CD14-positive monocyte (primary cell): ENCODE data around the gene LRRK1. TPM values are rescaled to one million over a fixed set of nuclear protein-coding genes. Genes with fewer than 3 reads are reported as not detected.
A peak's percentile ranks its signal among the peaks of the same experiment; 100 is the strongest.

Source experiments
- DNase-seq, 3 donors: peaks; one replicate each; pipeline ENCODE4 v3.0.0-alpha.2; 2011 to 2022
- H2AFZ ChIP-seq: 2 replicates; pipeline ENCODE4 v1.6.0; 2012; ENCODE audit warnings: mild to moderate bottlenecking, low read depth, low read length, inconsistent platforms; ENCODE audit not compliant: insufficient read depth, poor library complexity, severe bottlenecking
- H3K27ac ChIP-seq, 2 donors: 1 replicate in 1 of 2; 2 replicates in 1 of 2; pipeline ENCODE4 v1.5.1; 2012 to 2013; ENCODE audit warnings: low read length in 2 of 2, control low read depth in 1 of 2, inconsistent platforms in 1 of 2, low read depth in 1 of 2, mild to moderate bottlenecking in 1 of 2
- H3K27me3 ChIP-seq, 2 donors: one replicate each; pipeline versions ENCODE4 v1.6.0 to v1.6.1; 2011 to 2013; ENCODE audit warnings: low read length in 2 of 2; ENCODE audit not compliant: control insufficient read depth in 2 of 2, insufficient read depth in 2 of 2
- H3K36me3 ChIP-seq, 2 donors: replicated peaks in 1 of 2; 1 replicate in 1 of 2; 2 replicates in 1 of 2; pipeline versions ENCODE4 v1.5.1 to v1.6.1; 2012 to 2013; ENCODE audit warnings: low read length in 2 of 2, control low read depth in 1 of 2, inconsistent platforms in 1 of 2, mild to moderate bottlenecking in 1 of 2; ENCODE audit not compliant: insufficient read depth in 2 of 2, control insufficient read depth in 1 of 2
- H3K4me1 ChIP-seq, 2 donors: 1 replicate in 1 of 2; 2 replicates in 1 of 2; pipeline versions ENCODE4 v1.5.1 to v1.6.1; 2012 to 2013; ENCODE audit warnings: low read length in 2 of 2, control low read depth in 1 of 2, inconsistent platforms in 1 of 2, mild to moderate bottlenecking in 1 of 2, moderate library complexity in 1 of 2; ENCODE audit not compliant: insufficient read depth in 2 of 2, control insufficient read depth in 1 of 2
- H3K4me2 ChIP-seq: replicated peaks from 2 replicates; pipeline ENCODE3; 2012; ENCODE audit warnings: low read length, moderate library complexity, mild to moderate bottlenecking; ENCODE audit not compliant: poor library complexity, severe bottlenecking; ENCODE audit errors: extremely low read depth
- H3K4me3 ChIP-seq, 3 experiments: fragments of 200-600 bp in 1 of 3; sonication (generic) in 1 of 3; replicated peaks in 1 of 3; 1 replicate in 2 of 3; 2 replicates in 1 of 3; pipeline ENCODE4 v1.5.1; 2011 to 2013; ENCODE audit warnings: low read length in 3 of 3, mild to moderate bottlenecking in 3 of 3, control low read depth in 2 of 3, low read depth in 2 of 3, inconsistent platforms in 1 of 3, moderate library complexity in 1 of 3
- H3K79me2 ChIP-seq: 2 replicates; pipeline ENCODE4 v1.6.0; 2012; ENCODE audit warnings: mild to moderate bottlenecking, control low read depth, inconsistent platforms, low read length, moderate library complexity; ENCODE audit not compliant: insufficient read depth
- H3K9ac ChIP-seq: 2 replicates; pipeline ENCODE4 v1.6.0; 2017; ENCODE audit warnings: low read length, mild to moderate bottlenecking; ENCODE audit not compliant: insufficient read depth, poor library complexity, severe bottlenecking
- H3K9me3 ChIP-seq, 2 donors: replicated peaks in 1 of 2; 1 replicate in 1 of 2; 2 replicates in 1 of 2; pipeline versions ENCODE4 v1.5.1 to v1.6.1; 2012 to 2013; ENCODE audit warnings: low read length in 2 of 2, control low read depth in 1 of 2; ENCODE audit not compliant: control insufficient read depth in 1 of 2, insufficient read depth in 1 of 2
- H4K20me1 ChIP-seq: 2 replicates; pipeline ENCODE4 v1.6.0; 2012; ENCODE audit warnings: mild to moderate bottlenecking, low read length, control low read depth, moderate library complexity; ENCODE audit not compliant: insufficient read depth
- H3K27ac Mint-ChIP-seq, 7 donors: one replicate each; pipeline ENCODE4 v1.8.0; 2020; ENCODE audit warnings: mild to moderate bottlenecking in 7 of 7, mixed read lengths in 7 of 7, moderate library complexity in 6 of 7, inconsistent platforms in 2 of 7
- H3K27me3 Mint-ChIP-seq, 3 donors: one replicate each; pipeline ENCODE4 v1.8.0; 2021 to 2022; ENCODE audit warnings: low read depth in 3 of 3, mild to moderate bottlenecking in 3 of 3, mixed read lengths in 3 of 3, moderate library complexity in 3 of 3, inconsistent platforms in 1 of 3
- H3K36me3 Mint-ChIP-seq, 2 donors: one replicate each; pipeline ENCODE4 v1.8.0; 2020; ENCODE audit warnings: mixed read lengths in 2 of 2, inconsistent platforms in 1 of 2, mild to moderate bottlenecking in 1 of 2
- H3K4me1 Mint-ChIP-seq: one replicate; pipeline ENCODE4 v1.8.0; 2020; ENCODE audit warnings: mild to moderate bottlenecking, mixed read lengths
- H3K4me3 Mint-ChIP-seq, 2 donors: one replicate each; pipeline ENCODE4 v1.8.0; 2020; ENCODE audit warnings: mild to moderate bottlenecking in 2 of 2, mixed read lengths in 2 of 2, moderate library complexity in 1 of 2
- H3K9me3 Mint-ChIP-seq, 7 donors: one replicate each; pipeline ENCODE4 v1.8.0; 2020 to 2022; ENCODE audit warnings: mixed read lengths in 7 of 7, mild to moderate bottlenecking in 6 of 7, moderate library complexity in 6 of 7, inconsistent platforms in 2 of 7
- whole genome bisulfite sequencing: methylation state at CpG from one replicate; pipeline ENCODE4 v1.1.5; 2013; ENCODE audit warnings: missing lambda C conversion rate; ENCODE audit not compliant: insufficient coverage; 5-methylcytosine and 5-hydroxymethylcytosine counted together
- intact Hi-C, 2 donors: fragments of 100-400 bp; cut with micrococcal nuclease; formaldehyde crosslinking; loops; one replicate each; pipeline versions ENCODE4 v1.15.0 to v1.15.1; 2023
- polyA plus RNA-seq, 3 donors: library from polyadenylated mRNA; depleted of rRNA in 1 of 3; unstranded in 2 of 3; stranded (reverse) in 1 of 3; fragments of 300-500 nt in 2 of 3; fragments of >200 nt in 1 of 3; fragmentation: Illumina TruSeq in 2 of 3; gene quantifications; 1 replicate in 2 of 3; 2 replicates in 1 of 3; pipeline ENCODE4 v1.2.3, GENCODE V29; 2012 to 2021
- TF ChIP-seq, protein P1 (sequence below): fragments of 200-600 bp; IDR thresholded peaks from one replicate; pipeline ENCODE4 v1.8.0; 2022; ENCODE audit warnings: antibody characterized with exemption, mild to moderate bottlenecking

LRRK1 gene
- polyA plus RNA-seq, 3 donors, result 1.7 to 18.9 (median 5.4) TPM

DNA sequence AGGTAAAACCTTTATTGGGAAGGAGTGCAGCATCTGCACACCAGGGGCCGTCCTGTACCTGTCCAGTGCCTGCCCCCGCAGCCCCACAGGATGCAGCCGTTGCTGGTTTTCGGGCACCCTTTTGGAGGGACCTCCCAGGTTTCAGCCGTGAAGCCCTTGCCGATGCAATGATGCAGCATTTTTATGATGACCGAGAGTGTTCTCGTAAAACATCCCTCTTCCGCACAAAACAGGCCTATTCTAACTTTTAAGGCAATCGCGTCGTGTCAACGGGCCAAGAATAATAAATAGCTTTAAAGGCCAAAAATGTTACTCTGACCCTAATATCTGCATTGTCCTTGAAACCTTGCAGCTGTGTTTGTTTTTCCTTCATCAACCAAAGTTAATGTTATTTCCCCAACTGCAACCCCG lies 126.1 kb downstream of the LRRK1 start:
- no peak overlapping the region for H3K4me3 ChIP-seq

DNA sequence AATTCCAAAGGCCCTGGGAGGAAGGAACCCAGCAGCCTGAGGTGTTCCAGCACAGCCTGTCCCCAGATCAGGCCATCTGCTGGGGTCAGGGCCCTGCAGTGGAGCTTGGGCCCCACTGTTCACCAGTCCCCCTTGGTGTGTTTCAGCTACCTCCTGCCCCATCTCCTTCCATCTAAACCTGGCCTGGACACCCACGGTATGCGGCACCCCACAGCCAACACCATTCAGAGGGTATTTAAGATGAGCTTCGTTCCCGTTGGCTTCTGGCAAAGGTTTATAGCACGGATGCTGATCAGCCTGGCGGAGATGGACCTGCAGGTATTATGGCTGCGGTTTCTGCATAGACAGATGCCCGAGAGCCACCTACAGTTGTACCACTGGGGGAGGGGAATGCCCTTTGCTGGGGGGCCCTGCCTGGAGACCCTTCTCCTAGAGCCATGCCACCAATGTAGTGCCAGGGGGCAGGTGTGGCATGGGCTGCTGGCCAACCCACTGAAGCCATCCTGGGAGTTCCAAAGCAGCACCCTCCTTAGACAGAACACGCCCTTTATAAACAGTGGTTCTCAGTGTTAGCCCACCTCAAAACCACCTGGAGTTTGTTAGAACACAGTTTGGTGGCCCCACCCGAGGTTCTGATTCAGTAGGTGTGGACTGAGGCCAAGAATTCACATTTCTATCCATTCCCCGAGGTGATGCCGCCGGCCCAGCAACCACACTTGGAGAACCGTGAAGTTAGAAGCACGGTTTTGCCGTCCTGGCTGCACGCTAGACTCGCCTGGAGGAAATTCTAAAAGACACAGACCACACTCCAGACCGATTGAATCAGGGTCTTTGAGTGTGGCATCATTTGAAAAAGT lies 126.9 kb downstream of the LRRK1 start:
- Histone ChIP-seq H3K4me3 (no peak overlapping the region), H3K9ac (no peak overlapping the region), H3K27me3 (peaks cover 0 to 20% of the 10 kb centered on the region in 2 donors), H3K79me2 (no peaks in the 10 kb centered on the region), H3K27ac (no peak overlapping the region), H3K4me2 (no peak overlapping the region), H3K36me3 (peaks cover 86 to 100% of the 10 kb centered on the region in 2 donors), H2AFZ (no peak overlapping the region), H4K20me1 (peaks cover 15% of the 10 kb centered on the region), H3K9me3 (peaks cover 0 to under 1% of the 10 kb centered on the region in 2 donors), H3K4me1 (no peaks in the 10 kb centered on the region)
- Mint-ChIP-seq H3K4me1 (no peaks in the 10 kb centered on the region), H3K9me3 (peaks cover 0 to 5% (median 3%) of the 10 kb centered on the region in 7 donors), H3K27me3 (peaks cover 8 to 41% (median 16%) of the 10 kb centered on the region in 3 donors), H3K36me3 (peaks cover 95 to 100% of the 10 kb centered on the region in 2 donors), H3K27ac (peak overlapping the region in 1 of 7 donors; percentile 50), H3K4me3 (no peak overlapping the region)
- no peak for DNase-seq
- WGBS, result over 99% methylated on average over 16 of the region's 19 CpGs
- TF ChIP-seq, protein P1, sequence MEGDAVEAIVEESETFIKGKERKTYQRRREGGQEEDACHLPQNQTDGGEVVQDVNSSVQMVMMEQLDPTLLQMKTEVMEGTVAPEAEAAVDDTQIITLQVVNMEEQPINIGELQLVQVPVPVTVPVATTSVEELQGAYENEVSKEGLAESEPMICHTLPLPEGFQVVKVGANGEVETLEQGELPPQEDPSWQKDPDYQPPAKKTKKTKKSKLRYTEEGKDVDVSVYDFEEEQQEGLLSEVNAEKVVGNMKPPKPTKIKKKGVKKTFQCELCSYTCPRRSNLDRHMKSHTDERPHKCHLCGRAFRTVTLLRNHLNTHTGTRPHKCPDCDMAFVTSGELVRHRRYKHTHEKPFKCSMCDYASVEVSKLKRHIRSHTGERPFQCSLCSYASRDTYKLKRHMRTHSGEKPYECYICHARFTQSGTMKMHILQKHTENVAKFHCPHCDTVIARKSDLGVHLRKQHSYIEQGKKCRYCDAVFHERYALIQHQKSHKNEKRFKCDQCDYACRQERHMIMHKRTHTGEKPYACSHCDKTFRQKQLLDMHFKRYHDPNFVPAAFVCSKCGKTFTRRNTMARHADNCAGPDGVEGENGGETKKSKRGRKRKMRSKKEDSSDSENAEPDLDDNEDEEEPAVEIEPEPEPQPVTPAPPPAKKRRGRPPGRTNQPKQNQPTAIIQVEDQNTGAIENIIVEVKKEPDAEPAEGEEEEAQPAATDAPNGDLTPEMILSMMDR, result no peak
- intact Hi-C loops, result no loop called here

More for the DNA sequence above, 126.1 kb downstream of the LRRK1 start:
- H3K4me2 ChIP-seq, result no peak overlapping the region
- no peak overlapping the region for H3K27ac ChIP-seq
- H2AFZ ChIP-seq, result no peak overlapping the region
- peaks cover 80 to 100% of the 10 kb centered on the region in 2 donors for H3K36me3 ChIP-seq
- H3K4me1 Mint-ChIP-seq, result no peaks in the 10 kb centered on the region
- H3K27ac Mint-ChIP-seq, result no peak overlapping the region
- 97% methylated on average over 14 of the region's 14 CpGs for WGBS
- no peaks in the 10 kb centered on the region for H3K79me2 ChIP-seq
- H3K36me3 Mint-ChIP-seq, result peaks cover 97 to 100% of the 10 kb centered on the region in 2 donors
- TF ChIP-seq, protein P1, result no peak
- H3K4me1 ChIP-seq, result no peaks in the 10 kb centered on the region
- H3K27me3 Mint-ChIP-seq, result peaks cover 8 to 48% (median 21%) of the 10 kb centered on the region in 3 donors
- H4K20me1 ChIP-seq, result peaks cover 15% of the 10 kb centered on the region
- peaks cover 0 to 28% of the 10 kb centered on the region in 2 donors for H3K27me3 ChIP-seq
- no peak for DNase-seq
- intact Hi-C loops, result no loop called here
- H3K4me3 Mint-ChIP-seq, result no peak overlapping the region
- no peak overlapping the region for H3K9ac ChIP-seq
- peaks cover 0 to 5% of the 10 kb centered on the region in 2 donors for H3K9me3 ChIP-seq
- H3K9me3 Mint-ChIP-seq, result peaks cover 0 to 11% (median 8%) of the 10 kb centered on the region in 7 donors
